H1 (cell line): ENCODE data around the gene TEX28.

Source experiments
- EP300 ChIP-seq, 2 experiments: IDR thresholded peaks; 1 replicate in 1 of 2; 2 replicates in 1 of 2; pipeline ENCODE4 v1.6.1; 2011 to 2012; ENCODE audit warnings: low read depth in 2 of 2, low read length in 2 of 2, mild to moderate bottlenecking in 2 of 2, borderline replicate concordance in 1 of 2, inconsistent platforms in 1 of 2, moderate library complexity in 1 of 2
- MAX ChIP-seq: IDR thresholded peaks from 2 replicates; pipeline ENCODE4 v1.6.1; 2012; ENCODE audit warnings: inconsistent platforms
- POLR2AphosphoS5 ChIP-seq: IDR thresholded peaks from 2 replicates; pipeline ENCODE4 v1.6.1; 2011; ENCODE audit warnings: low read depth, low read length
- RNF2 ChIP-seq: fragments of 200-900, 300-1000 bp; sonication (generic); IDR thresholded peaks from 2 replicates; pipeline ENCODE4 v1.7.1; 2016; ENCODE audit warnings: borderline replicate concordance, low read depth, mild to moderate bottlenecking, antibody characterized with exemption, low read length; ENCODE audit not compliant: poor library complexity, severe bottlenecking; ENCODE audit errors: missing control alignments
- TF ChIP-seq, protein P1 (sequence below), 3 experiments: IDR thresholded peaks; 1 replicate in 2 of 3; 2 replicates in 1 of 3; pipeline versions ENCODE4 v1.5.1 to v1.6.1; 2011; ENCODE audit warnings: low read length in 3 of 3, mild to moderate bottlenecking in 3 of 3, inconsistent platforms in 2 of 3, low read depth in 1 of 3, moderate library complexity in 1 of 3; ENCODE audit not compliant: insufficient read depth in 1 of 3; ENCODE audit errors: control extremely low read depth in 1 of 3

DNA sequence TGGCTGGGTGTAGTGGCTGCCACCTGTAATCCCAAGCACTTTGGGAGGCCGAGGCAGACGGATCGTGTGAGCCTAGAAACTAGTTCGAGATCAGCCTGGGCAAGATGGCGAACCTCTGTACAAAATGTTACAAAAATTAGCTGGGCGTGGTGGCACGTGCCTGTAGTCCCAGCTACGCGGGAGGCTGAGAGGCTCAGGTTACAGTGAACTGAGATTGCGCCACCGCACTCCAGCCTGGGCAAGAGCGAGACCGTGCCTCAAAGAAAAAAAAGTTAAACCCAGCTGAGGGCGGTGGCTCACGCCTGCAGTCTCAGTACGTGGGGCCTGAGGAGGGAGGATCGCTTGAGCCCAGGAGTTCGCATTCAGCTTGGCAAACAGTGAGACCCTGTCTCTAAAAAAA lies 1.8 kb upstream of the TEX28 start:
- TF ChIP-seq POLR2AphosphoS5 = no peak
- TF ChIP-seq, protein P1, sequence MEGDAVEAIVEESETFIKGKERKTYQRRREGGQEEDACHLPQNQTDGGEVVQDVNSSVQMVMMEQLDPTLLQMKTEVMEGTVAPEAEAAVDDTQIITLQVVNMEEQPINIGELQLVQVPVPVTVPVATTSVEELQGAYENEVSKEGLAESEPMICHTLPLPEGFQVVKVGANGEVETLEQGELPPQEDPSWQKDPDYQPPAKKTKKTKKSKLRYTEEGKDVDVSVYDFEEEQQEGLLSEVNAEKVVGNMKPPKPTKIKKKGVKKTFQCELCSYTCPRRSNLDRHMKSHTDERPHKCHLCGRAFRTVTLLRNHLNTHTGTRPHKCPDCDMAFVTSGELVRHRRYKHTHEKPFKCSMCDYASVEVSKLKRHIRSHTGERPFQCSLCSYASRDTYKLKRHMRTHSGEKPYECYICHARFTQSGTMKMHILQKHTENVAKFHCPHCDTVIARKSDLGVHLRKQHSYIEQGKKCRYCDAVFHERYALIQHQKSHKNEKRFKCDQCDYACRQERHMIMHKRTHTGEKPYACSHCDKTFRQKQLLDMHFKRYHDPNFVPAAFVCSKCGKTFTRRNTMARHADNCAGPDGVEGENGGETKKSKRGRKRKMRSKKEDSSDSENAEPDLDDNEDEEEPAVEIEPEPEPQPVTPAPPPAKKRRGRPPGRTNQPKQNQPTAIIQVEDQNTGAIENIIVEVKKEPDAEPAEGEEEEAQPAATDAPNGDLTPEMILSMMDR (IDR thresholded peaks at IDR 0.05; ENCODE audit: control extremely low read depth in 1 of 3, insufficient read depth in 1 of 3, low read depth in 1 of 3, low read length in 3 of 3) = no peak
- TF ChIP-seq EP300 (IDR thresholded peaks at IDR 0.05; ENCODE audit: borderline replicate concordance in 1 of 2, low read depth in 2 of 2, low read length in 2 of 2) = no peak
- TF ChIP-seq MAX = no peak
- TF ChIP-seq RNF2 = no peak
